Panc1 (cell line): ENCODE measurements around the gene SCD5.

Experiments used
- CTCF ChIP-seq: fragments of 450-650 bp; IDR thresholded peaks from 2 replicates; pipeline ENCODE4 v1.5.1; 2017; ENCODE audit warnings: mild to moderate bottlenecking
- POLR2AphosphoS5 ChIP-seq: IDR thresholded peaks from 2 replicates; pipeline ENCODE4 v1.6.1; 2012; ENCODE audit warnings: mild to moderate bottlenecking, low read depth, low read length, moderate library complexity
- REST ChIP-seq, 2 experiments: IDR thresholded peaks; 2 replicates each; pipeline ENCODE4 v1.6.1; 2011 to 2012; ENCODE audit warnings: low read depth in 2 of 2, control low read depth in 1 of 2, low read length in 1 of 2, mild to moderate bottlenecking in 1 of 2, moderate library complexity in 1 of 2; ENCODE audit not compliant: insufficient read depth in 1 of 2

GRCh38 chr4:82588771-82589270 is 209.8 kb downstream of the SCD5 start:
- TF ChIP-seq REST (IDR thresholded peaks at IDR 0.05; ENCODE audit: insufficient read depth in 1 of 2, low read depth in 2 of 2, low read length in 1 of 2) (no peak), POLR2AphosphoS5 (no peak), CTCF (no peak)
